T-cell (primary cell): ENCODE results near the gene ARMC7. TPM values are rescaled to one million over a fixed set of nuclear protein-coding genes. Genes with fewer than 3 reads are reported as not detected.
"Not testable (repeated sequence)": the region's sequence is repeated elsewhere in the genome, so short reads cannot be mapped to it uniquely, and the experiment has no call there.

Experiments used
- ATAC-seq, 4 experiments: fragments of 200-7000 bp in 3 of 4; fragments of 150-1000 bp in 1 of 4; cut with Tn5 transposase; replicated peaks in 1 of 4; 1 replicate in 3 of 4; 2 replicates in 1 of 4; pipeline ENCODE4 v1.10.0; 2021; ENCODE audit warnings: moderate library complexity in 3 of 4, mild to moderate bottlenecking in 2 of 4, moderate number of reproducible peaks in 1 of 4
- CTCF ChIA-PET, 2 donors: fragments of 300-600 bp; sonication (Branson Sonifier 250); formaldehyde crosslinking; loops; one replicate each; lab custom pipeline; 2022; ENCODE audit warnings: antibody characterized with exemption in 2 of 2; lab: Charles Lee
- POLR2A ChIA-PET, 2 donors: fragments of 300-600 bp; sonication (Branson Sonifier 250); formaldehyde crosslinking; loops; one replicate each; lab custom pipeline; 2022; ENCODE audit warnings: antibody characterized with exemption in 2 of 2; lab: Charles Lee
- DNase-seq, 35 experiments: peaks; one replicate each; pipeline versions ENCODE4 v3.0.0 to v3.0.0-alpha.2; 2013 to 2023
- H3K27ac ChIP-seq: one replicate; pipeline ENCODE4 v1.5.1; 2013; ENCODE audit warnings: low read length
- H3K27me3 ChIP-seq, 2 experiments: replicated peaks in 1 of 2; 1 replicate in 1 of 2; 2 replicates in 1 of 2; pipeline versions ENCODE4 v1.6.1 to v1.7.0; 2013; ENCODE audit warnings: low read length in 1 of 2, mixed read lengths in 1 of 2; ENCODE audit not compliant: control insufficient read depth in 2 of 2, insufficient read depth in 2 of 2; ENCODE audit errors: extremely low read depth in 1 of 2
- H3K36me3 ChIP-seq, 2 donors: 1 replicate in 1 of 2; 2 replicates in 1 of 2; pipeline versions ENCODE4 v1.6.1 to v1.7.0; 2013; ENCODE audit warnings: low read length in 1 of 2; ENCODE audit not compliant: control insufficient read depth in 2 of 2, insufficient read depth in 1 of 2; ENCODE audit errors: extremely low read depth in 1 of 2
- H3K4me1 ChIP-seq, 2 experiments: 1 replicate in 1 of 2; 2 replicates in 1 of 2; pipeline versions ENCODE4 v1.6.1 to v1.7.0; 2013; ENCODE audit warnings: low read length in 2 of 2, mixed read lengths in 1 of 2; ENCODE audit not compliant: insufficient read depth in 2 of 2, control insufficient read depth in 1 of 2; ENCODE audit errors: extremely low read depth in 1 of 2
- H3K4me3 ChIP-seq, 2 donors: 1 replicate in 1 of 2; 2 replicates in 1 of 2; pipeline versions ENCODE4 v1.5.1 to v1.7.0; 2013; ENCODE audit warnings: mild to moderate bottlenecking in 2 of 2, low read length in 1 of 2, moderate library complexity in 1 of 2; ENCODE audit not compliant: control insufficient read depth in 1 of 2; ENCODE audit errors: extremely low read depth in 1 of 2
- H3K9me3 ChIP-seq: 2 replicates; pipeline ENCODE4 v1.7.0; 2013
- H3K27ac Mint-ChIP-seq, 2 donors: one replicate each; pipeline ENCODE4 v1.8.0; 2020 to 2021; ENCODE audit warnings: mild to moderate bottlenecking in 2 of 2, mixed read lengths in 2 of 2
- H3K27me3 Mint-ChIP-seq, 2 donors: one replicate each; pipeline ENCODE4 v1.8.0; 2021 to 2022; ENCODE audit warnings: mixed read lengths in 2 of 2
- H3K36me3 Mint-ChIP-seq: one replicate; pipeline ENCODE4 v1.8.0; 2021; ENCODE audit warnings: mixed read lengths
- H3K4me1 Mint-ChIP-seq, 3 donors: one replicate each; pipeline ENCODE4 v1.8.0; 2020 to 2022; ENCODE audit warnings: mixed read lengths in 3 of 3, mild to moderate bottlenecking in 1 of 3
- H3K4me3 Mint-ChIP-seq, 3 donors: one replicate each; pipeline ENCODE4 v1.8.0; 2020 to 2022; ENCODE audit warnings: mild to moderate bottlenecking in 3 of 3, mixed read lengths in 3 of 3, moderate library complexity in 3 of 3
- H3K9me3 Mint-ChIP-seq, 3 donors: one replicate each; pipeline ENCODE4 v1.8.0; 2020 to 2022; ENCODE audit warnings: mixed read lengths in 3 of 3
- WGBS: methylation state at CpG from one replicate; pipeline ENCODE4 v1.1.5; 2013; ENCODE audit warnings: missing lambda C conversion rate; ENCODE audit not compliant: insufficient coverage; 5-methylcytosine and 5-hydroxymethylcytosine counted together
- total RNA-seq, 35 experiments: library from RNA in 6 of 35; stranded (reverse) in 6 of 35; fragments of 120-200 nt in 1 of 35; gene quantifications; one replicate each; pipeline versions ENCODE4 v1.2.1 to v1.2.4 and lab custom pipeline; 2013 to 2026

ARMC7 gene
- total RNA-seq, 5 donors from 2014 or later (not counting 1 experiment from before 2014, with no cell fraction given) = 8.9 to 23.9 (median 18.8) TPM

DNA sequence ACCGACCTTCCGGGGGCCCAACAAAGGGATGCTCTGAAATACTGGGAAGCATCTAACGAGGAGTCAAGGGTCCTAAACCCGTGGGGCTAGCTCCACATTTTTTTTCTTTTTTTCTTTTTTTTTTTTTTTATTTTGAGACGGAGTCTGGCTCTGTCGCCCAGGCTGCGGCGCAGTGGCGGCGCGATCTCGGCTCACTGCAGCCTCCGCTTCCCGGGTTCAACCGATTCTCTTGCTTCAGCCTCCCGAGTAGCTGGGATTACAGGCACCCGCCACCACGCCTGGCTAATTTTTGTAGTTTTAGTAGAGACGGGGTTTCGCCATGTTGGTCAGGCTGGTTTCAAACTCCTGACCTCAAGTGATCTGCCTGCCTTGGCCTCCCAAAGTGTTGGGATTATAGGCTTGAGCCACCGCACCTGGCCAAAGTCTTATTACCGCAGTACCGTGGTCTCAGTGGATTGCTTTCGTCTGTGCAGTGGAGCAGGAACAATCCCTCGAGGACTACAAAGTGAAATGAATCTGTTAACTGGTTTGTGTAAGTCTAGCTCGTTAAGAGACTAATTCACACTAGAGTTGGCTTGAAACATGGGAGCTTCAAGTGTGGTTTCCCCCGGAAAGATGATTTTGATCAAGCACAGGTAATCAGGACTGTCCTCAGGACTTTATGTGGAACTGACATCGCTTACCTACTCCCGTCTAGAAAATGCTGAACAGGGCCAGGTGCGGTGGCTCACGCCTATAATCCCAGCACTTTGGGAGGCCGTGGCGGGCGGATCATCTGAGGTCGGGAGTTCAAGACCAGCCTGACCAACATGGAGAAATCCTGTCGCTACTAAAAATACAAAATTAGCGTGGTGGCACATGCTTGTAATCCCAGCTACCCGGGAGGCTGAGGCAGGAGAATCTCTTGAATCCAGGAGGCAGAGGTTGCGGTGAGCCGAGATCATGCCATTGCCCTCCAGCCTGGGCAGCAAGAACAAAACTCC, 22.5 kb downstream of the ARMC7 start:
- Histone ChIP-seq H3K27ac (peak overlapping the region; percentile 59), H3K4me3 (peak overlapping the region; percentile 78 to 82), H3K36me3 (peaks cover 3 to 19% of the 10 kb centered on the region in 2 donors), H3K4me1 (peaks cover 0 to 35% of the 10 kb centered on the region in 2 experiments)
- not testable (repeated sequence) for H3K36me3 Mint-ChIP-seq, H3K27me3 Mint-ChIP-seq, DNase-seq, ATAC-seq, H3K9me3 ChIP-seq, H3K27me3 ChIP-seq, H3K9me3 Mint-ChIP-seq
- ChIA-PET CTCF (interaction anchor here (0.6 to 2.2 kb wide), 10 partner anchors 15 to 171 kb away, joined by 3 to 13 read pairs (median 6); no protein-coding TSS in a partner anchor), POLR2A (interaction anchor here (0.7 kb wide), 3 partner anchors 18 to 24 kb away, joined by 4 to 5 read pairs (median 4); no protein-coding TSS in a partner anchor)
- H3K4me3 Mint-ChIP-seq = peak overlapping the region; percentile 84 to 89 (median 85)
- peak overlapping the region; percentile 87 to 89 for H3K27ac Mint-ChIP-seq
- 88% methylated on average over 18 of the region's 40 CpGs for WGBS
- peaks cover 14 to 19% (median 14%) of the 10 kb centered on the region in 3 donors for H3K4me1 Mint-ChIP-seq

DNA sequence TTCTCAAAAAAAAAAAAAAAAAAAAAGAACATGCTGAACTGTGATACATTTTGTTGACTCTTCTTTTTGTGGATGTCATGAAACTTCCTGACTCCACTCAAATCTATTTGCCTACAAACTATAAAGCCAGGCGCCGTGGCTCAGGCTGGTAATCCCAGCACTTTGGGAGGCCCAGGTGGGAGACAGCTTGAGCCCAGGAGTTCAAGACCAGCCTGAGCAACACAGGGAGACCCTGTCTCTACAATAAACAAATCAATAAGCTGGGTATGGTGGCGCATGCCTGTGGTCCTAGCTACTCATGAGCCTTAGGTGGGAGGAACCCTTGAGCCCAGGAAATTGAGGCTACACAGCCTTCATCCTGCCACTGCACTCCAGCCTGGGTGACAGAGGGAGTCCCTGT, 23.2 kb downstream of the ARMC7 start:
- ChIA-PET CTCF (interaction anchor here (0.7 to 2.2 kb wide), 3 partner anchors 19 to 171 kb away, joined by 8 to 13 read pairs (median 8); no protein-coding TSS in a partner anchor), POLR2A (no interaction called here)
- Mint-ChIP-seq H3K36me3 (peaks cover 7% of the 10 kb centered on the region), H3K27me3 (no peaks in the 10 kb centered on the region), H3K4me1 (peaks cover 14 to 19% (median 14%) of the 10 kb centered on the region in 3 donors), H3K4me3 (peak overlapping the region; percentile 6 to 89 (median 31)), H3K9me3 (no peaks in the 10 kb centered on the region), H3K27ac (peak overlapping the region in 1 of 2 donors; percentile 82)
- Histone ChIP-seq H3K9me3 (no peaks in the 10 kb centered on the region), H3K36me3 (peaks cover 3 to 19% of the 10 kb centered on the region in 2 donors), H3K27me3 (no peaks in the 10 kb centered on the region), H3K27ac (no peak overlapping the region), H3K4me3 (no peak overlapping the region), H3K4me1 (peaks cover 0 to 35% of the 10 kb centered on the region in 2 experiments)
- DNase-seq (no peak), ATAC-seq (no peak)
- WGBS = no CpG with 5 or more reads among the region's 3 CpGs

DNA sequence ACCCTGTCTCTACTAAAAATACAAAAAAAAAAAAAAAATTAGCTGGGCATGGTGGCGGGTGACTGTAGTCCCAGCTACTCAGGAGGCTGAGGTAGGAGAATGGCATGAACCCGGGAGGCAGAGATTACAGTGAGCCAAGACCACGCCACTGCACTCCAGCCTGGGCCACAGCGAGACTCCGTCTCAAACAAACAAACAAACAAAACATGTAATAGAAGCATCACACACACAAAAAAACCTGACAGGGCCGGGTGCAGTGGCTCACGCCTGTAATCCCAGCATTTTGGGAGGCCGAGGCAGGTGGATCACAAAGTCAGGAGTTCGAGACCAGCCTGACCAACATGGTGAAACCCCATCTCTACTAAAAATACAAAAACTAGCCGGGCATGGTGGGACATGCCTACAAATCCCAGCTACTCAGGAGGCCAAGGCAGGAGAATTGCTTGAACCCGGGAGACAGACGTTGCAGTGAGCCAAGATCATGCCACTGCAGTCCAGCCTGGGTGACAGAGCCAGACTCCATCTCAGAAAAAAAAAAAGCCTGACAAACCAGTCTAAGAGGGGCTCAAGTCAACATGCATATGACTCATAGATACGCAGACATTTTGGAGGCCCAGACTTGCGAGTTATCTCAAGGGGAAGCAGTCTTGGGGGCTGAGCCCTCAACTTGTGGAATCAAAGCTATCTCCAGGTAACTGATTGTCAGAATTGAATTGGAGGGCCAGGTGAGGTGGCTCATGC, 24.0 kb downstream of the ARMC7 start:
- H3K36me3 Mint-ChIP-seq, POLR2A ChIA-PET, H3K27me3 ChIP-seq, ATAC-seq, DNase-seq, H3K4me3 Mint-ChIP-seq, H3K27ac ChIP-seq, H3K4me3 ChIP-seq, H3K27me3 Mint-ChIP-seq, H3K9me3 Mint-ChIP-seq, H3K9me3 ChIP-seq: not testable (repeated sequence)
- peaks cover 14 to 19% (median 14%) of the 10 kb centered on the region in 3 donors for H3K4me1 Mint-ChIP-seq
- 92% methylated on average over 12 of the region's 14 CpGs for WGBS
- H3K36me3 ChIP-seq = peaks cover 3 to 19% of the 10 kb centered on the region in 2 donors
- CTCF ChIA-PET = interaction anchor here in 1 of 2 donors (1.1 kb wide), 1 partner anchor 11 kb away, joined by 3 read pairs; no protein-coding TSS in a partner anchor
- H3K27ac Mint-ChIP-seq = peak overlapping the region; percentile 46 to 55
- H3K4me1 ChIP-seq = peaks cover 0 to 35% of the 10 kb centered on the region in 2 experiments

DNA sequence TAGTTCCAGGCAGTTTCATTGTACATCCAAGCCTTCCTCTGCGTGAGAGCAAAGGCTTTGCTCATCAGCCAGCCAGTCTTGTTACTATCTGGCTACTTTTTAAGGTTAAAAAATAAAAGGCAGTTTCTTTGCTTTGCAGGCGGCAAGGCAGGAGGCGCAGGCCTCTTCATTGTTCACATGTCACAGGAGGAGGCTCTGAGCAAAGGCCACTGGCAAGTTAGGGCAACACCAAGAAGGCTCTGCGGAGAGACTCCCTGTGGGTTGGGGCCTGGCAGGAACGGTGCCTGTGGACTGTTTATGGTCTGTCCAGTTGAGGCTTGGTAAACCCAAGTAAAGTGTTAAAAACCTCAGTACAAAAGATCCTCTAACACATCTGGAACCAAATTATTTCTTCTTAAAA, 25.7 kb downstream of the ARMC7 start:
- CTCF ChIA-PET = no interaction called here
- Histone ChIP-seq H3K36me3 (peaks cover 3 to 5% of the 10 kb centered on the region in 2 donors), H3K27ac (no peak overlapping the region), H3K4me3 (no peak overlapping the region), H3K27me3 (no peaks in the 10 kb centered on the region), H3K9me3 (no peaks in the 10 kb centered on the region), H3K4me1 (peaks cover 0 to 26% of the 10 kb centered on the region in 2 experiments)
- Mint-ChIP-seq H3K36me3 (peaks cover 6% of the 10 kb centered on the region), H3K4me3 (no peak overlapping the region), H3K27me3 (no peaks in the 10 kb centered on the region), H3K27ac (peak overlapping the region in 1 of 2 donors; percentile 46), H3K4me1 (peaks cover 12 to 15% (median 13%) of the 10 kb centered on the region in 3 donors), H3K9me3 (no peaks in the 10 kb centered on the region)
- no peak for ATAC-seq
- DNase-seq = no peak
- WGBS = 97% methylated on average over 3 of the region's 5 CpGs
- POLR2A ChIA-PET = no interaction called here

DNA sequence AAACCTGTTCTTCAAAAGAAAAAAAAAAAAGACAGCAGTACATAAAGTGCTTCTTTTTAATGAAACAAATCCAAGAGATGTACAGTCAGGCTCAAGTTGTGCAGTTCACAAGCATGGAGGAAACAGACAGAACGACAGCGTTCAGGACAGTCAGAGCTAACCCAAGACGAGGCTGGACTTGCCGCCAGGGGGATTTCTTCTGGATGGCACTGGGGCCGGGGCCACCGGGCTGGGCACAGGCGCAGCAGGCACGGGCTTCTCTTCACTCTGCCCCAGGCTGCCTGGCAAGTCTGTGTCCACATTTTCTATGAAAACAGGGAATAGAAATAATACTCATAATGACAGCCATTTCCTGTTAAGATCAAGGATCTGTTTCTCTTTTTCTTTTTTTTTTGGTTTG, 26.2 kb downstream of the ARMC7 start:
- H3K36me3 ChIP-seq = peaks cover 3 to 5% of the 10 kb centered on the region in 2 donors
- H3K4me1 ChIP-seq = peaks cover 0 to 26% of the 10 kb centered on the region in 2 experiments
- 95% methylated on average over 5 of the region's 8 CpGs for WGBS
- no peaks in the 10 kb centered on the region for H3K27me3 ChIP-seq
- H3K27ac ChIP-seq = no peak overlapping the region
- H3K4me3 ChIP-seq = no peak overlapping the region
- ATAC-seq (no peak), DNase-seq (no peak)
- ChIA-PET POLR2A (no interaction called here), CTCF (no interaction called here)
- Mint-ChIP-seq H3K27me3 (no peaks in the 10 kb centered on the region), H3K4me1 (peaks cover 12 to 15% (median 14%) of the 10 kb centered on the region in 3 donors), H3K4me3 (no peak overlapping the region), H3K36me3 (peaks cover 4% of the 10 kb centered on the region), H3K27ac (peak overlapping the region in 1 of 2 donors; percentile 46), H3K9me3 (no peaks in the 10 kb centered on the region)
- H3K9me3 ChIP-seq = no peaks in the 10 kb centered on the region

DNA sequence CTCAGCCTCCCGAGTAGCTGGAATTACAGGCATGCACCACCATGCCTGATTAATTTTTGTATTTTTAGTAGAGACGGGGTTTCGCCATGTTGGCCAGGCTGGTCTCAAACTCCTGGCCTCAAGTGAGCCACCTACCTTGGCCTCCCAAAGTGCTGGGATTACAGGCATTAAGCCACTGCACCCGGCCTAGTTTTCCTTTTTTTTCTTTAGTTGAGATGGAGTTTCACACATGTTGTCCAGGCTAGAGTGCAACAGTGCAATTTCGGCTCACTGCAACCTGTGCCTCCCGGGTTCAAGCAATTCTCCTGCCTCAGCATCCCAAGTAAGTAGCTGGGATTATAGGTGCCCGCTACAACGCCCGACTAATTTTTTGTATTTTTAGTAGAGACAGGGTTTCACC, 28.0 kb downstream of the ARMC7 start:
- not testable (repeated sequence) for H3K9me3 ChIP-seq, H3K9me3 Mint-ChIP-seq
- CTCF ChIA-PET = interaction anchor here (0.6 to 0.7 kb wide), 3 partner anchors 13 to 1326 kb away, joined by 4 read pairs; no protein-coding TSS in a partner anchor

More for the DNA sequence above, 28.0 kb downstream of the ARMC7 start:
- DNase-seq, H3K27me3 ChIP-seq, H3K4me3 Mint-ChIP-seq, H3K4me3 ChIP-seq, H3K27ac ChIP-seq, ATAC-seq, H3K36me3 Mint-ChIP-seq, H3K27me3 Mint-ChIP-seq, H3K27ac Mint-ChIP-seq, H3K36me3 ChIP-seq: not testable (repeated sequence)
- POLR2A ChIA-PET = interaction anchor here (0.5 to 0.6 kb wide), 2 partner anchors 153 to 382 kb away, joined by 4 to 7 read pairs; no protein-coding TSS in a partner anchor
- H3K4me1 Mint-ChIP-seq = peaks cover 10 to 19% (median 18%) of the 10 kb centered on the region in 3 donors
- H3K4me1 ChIP-seq = peaks cover 0 to 20% of the 10 kb centered on the region in 2 experiments
- WGBS = 100% methylated on average over 1 of the region's 9 CpGs
